Neural crest cell (in vitro differentiated cells): ENCODE results near the gene ATRNL1. TPM values are rescaled to one million over a fixed set of nuclear protein-coding genes. Genes with fewer than 3 reads are reported as not detected.

Experiments used
- DNase-seq: peaks from one replicate; pipeline ENCODE4 v3.0.0; 2021; ENCODE audit warnings: low read depth, mixed read lengths, low spot score
- H3K27ac Mint-ChIP-seq: one replicate; pipeline ENCODE4 v1.8.0; 2021; ENCODE audit warnings: mild to moderate bottlenecking, mixed read lengths; ENCODE audit not compliant: unreplicated experiment
- H3K27me3 Mint-ChIP-seq: 2 replicates; pipeline ENCODE4 v1.8.0; 2021; ENCODE audit warnings: low read depth, mild to moderate bottlenecking, mixed read lengths
- H3K36me3 Mint-ChIP-seq: 2 replicates; pipeline ENCODE4 v1.8.0; 2021; ENCODE audit warnings: low read depth, mild to moderate bottlenecking, mixed read lengths
- H3K4me1 Mint-ChIP-seq: 2 replicates; pipeline ENCODE4 v1.8.0; 2021; ENCODE audit warnings: mixed read lengths
- H3K4me3 Mint-ChIP-seq: one replicate; pipeline ENCODE4 v1.8.0; 2021; ENCODE audit warnings: mild to moderate bottlenecking, mixed read lengths
- H3K9me3 Mint-ChIP-seq: 2 replicates; pipeline ENCODE4 v1.8.0; 2021; ENCODE audit warnings: mixed read lengths
- CTCF ChIP-seq: fragments of 200-600 bp; sonication (generic); conservative IDR thresholded peaks from 2 replicates; pipeline ENCODE4 v1.5.0; 2021; ENCODE audit warnings: antibody characterized with exemption, mild to moderate bottlenecking
- total RNA-seq: library from RNA; stranded (reverse); gene quantifications from 2 replicates; pipeline ENCODE4 v1.2.1, GENCODE V29; 2021

ATRNL1 gene
- total RNA-seq, 1 donor from 2014 or later = 46.9 TPM

DNA sequence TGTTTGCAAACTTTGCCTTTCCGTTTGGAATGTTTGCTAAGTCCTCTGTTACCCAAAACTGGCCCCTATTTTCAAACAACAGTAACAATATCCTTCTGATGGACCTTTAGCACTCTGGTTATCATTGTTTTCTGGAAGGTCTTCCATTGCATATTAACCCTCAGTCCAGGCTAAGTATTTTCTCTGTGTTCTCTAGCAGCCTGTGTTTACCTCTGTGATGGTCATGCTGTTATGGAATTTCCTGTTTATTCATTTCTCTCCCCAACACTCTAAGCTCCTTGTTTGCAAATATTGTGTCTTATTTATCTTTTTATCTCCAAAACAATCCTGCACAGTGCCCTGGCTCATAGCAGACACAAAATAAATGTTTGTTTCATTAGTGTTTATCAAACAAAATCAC is 560.3 kb downstream of the ATRNL1 start:
- no peaks in the 10 kb centered on the region for H3K9me3 Mint-ChIP-seq
- peaks cover 14% of the 10 kb centered on the region for H3K4me1 Mint-ChIP-seq
- H3K36me3 Mint-ChIP-seq = no peaks in the 10 kb centered on the region
- no peak overlapping the region for H3K27ac Mint-ChIP-seq
- H3K4me3 Mint-ChIP-seq = no peak overlapping the region
- no peaks in the 10 kb centered on the region for H3K27me3 Mint-ChIP-seq
- no peak for TF ChIP-seq CTCF
- DNase-seq = no peak

DNA sequence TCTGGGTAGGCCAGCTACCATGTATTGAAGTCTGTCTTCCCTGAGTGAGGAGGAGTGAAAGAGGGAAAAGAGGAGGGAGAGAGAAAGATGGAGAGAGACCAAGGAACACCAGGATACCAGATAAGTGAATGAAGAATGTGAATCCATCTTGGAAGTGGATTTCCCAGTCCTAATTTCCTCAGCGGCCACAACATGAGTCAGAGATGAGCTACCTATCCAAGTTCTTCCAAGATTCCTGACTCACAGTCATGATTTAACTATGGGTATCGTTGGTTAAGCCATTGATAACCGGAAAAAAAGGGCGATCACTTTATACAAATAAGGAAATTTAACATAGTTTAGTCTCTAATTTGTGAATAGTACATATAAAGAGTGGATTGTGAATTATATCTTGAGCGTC is 561.8 kb downstream of the ATRNL1 start:
- Mint-ChIP-seq H3K9me3 (no peaks in the 10 kb centered on the region), H3K4me3 (no peak overlapping the region), H3K4me1 (peaks cover 14% of the 10 kb centered on the region), H3K27me3 (no peaks in the 10 kb centered on the region), H3K27ac (no peak overlapping the region), H3K36me3 (no peaks in the 10 kb centered on the region)
- DNase-seq = no peak
- TF ChIP-seq CTCF = no peak

GRCh38 chr10:115657161-115657860 is 564.1 kb downstream of the ATRNL1 start:
- Mint-ChIP-seq H3K27me3 (no peaks in the 10 kb centered on the region), H3K4me1 (peaks cover 14% of the 10 kb centered on the region), H3K27ac (no peak overlapping the region), H3K9me3 (no peaks in the 10 kb centered on the region), H3K4me3 (no peak overlapping the region), H3K36me3 (no peaks in the 10 kb centered on the region)
- no peak for DNase-seq
- no peak for TF ChIP-seq CTCF

GRCh38 chr10:115659616-115660015 is 566.5 kb downstream of the ATRNL1 start:
- no peaks in the 10 kb centered on the region for H3K9me3 Mint-ChIP-seq
- no peak overlapping the region for H3K4me3 Mint-ChIP-seq
- no peak for TF ChIP-seq CTCF
- no peak for DNase-seq
- no peaks in the 10 kb centered on the region for H3K36me3 Mint-ChIP-seq
- H3K27ac Mint-ChIP-seq = no peak overlapping the region
- H3K27me3 Mint-ChIP-seq = no peaks in the 10 kb centered on the region
- H3K4me1 Mint-ChIP-seq = peaks cover 7% of the 10 kb centered on the region

GRCh38 chr10:115660391-115660790 is 567.2 kb downstream of the ATRNL1 start:
- TF ChIP-seq CTCF = no peak
- no peaks in the 10 kb centered on the region for H3K9me3 Mint-ChIP-seq
- no peak overlapping the region for H3K27ac Mint-ChIP-seq
- H3K36me3 Mint-ChIP-seq = no peaks in the 10 kb centered on the region
- no peak overlapping the region for H3K4me3 Mint-ChIP-seq
- H3K27me3 Mint-ChIP-seq = no peaks in the 10 kb centered on the region
- no peak for DNase-seq
- peaks cover 7% of the 10 kb centered on the region for H3K4me1 Mint-ChIP-seq
